Prostate gland (tissue), 2 donors: ENCODE data around the gene PHOX2B.

Source experiments
- POLR2A ChIP-seq: fragments of 450-650 bp; IDR thresholded peaks from one replicate; pipeline ENCODE4 v1.6.1; 2016; ENCODE audit warnings: antibody characterized with exemption, mild to moderate bottlenecking
- TF ChIP-seq, protein P1 (sequence below), 4 experiments: fragments of 200-600 bp in 2 of 4; fragments of 450-650 bp in 2 of 4; sonication (generic) in 2 of 4; IDR thresholded peaks; 1 replicate in 3 of 4; 2 replicates in 1 of 4; pipeline ENCODE4 v1.5.1; 2016 to 2019; ENCODE audit warnings: antibody characterized with exemption in 4 of 4, mild to moderate bottlenecking in 2 of 4, moderate library complexity in 2 of 4

GRCh38 chr4:41741354-41741753 lies 7.2 kb downstream of the PHOX2B start:
- TF ChIP-seq, protein P1, sequence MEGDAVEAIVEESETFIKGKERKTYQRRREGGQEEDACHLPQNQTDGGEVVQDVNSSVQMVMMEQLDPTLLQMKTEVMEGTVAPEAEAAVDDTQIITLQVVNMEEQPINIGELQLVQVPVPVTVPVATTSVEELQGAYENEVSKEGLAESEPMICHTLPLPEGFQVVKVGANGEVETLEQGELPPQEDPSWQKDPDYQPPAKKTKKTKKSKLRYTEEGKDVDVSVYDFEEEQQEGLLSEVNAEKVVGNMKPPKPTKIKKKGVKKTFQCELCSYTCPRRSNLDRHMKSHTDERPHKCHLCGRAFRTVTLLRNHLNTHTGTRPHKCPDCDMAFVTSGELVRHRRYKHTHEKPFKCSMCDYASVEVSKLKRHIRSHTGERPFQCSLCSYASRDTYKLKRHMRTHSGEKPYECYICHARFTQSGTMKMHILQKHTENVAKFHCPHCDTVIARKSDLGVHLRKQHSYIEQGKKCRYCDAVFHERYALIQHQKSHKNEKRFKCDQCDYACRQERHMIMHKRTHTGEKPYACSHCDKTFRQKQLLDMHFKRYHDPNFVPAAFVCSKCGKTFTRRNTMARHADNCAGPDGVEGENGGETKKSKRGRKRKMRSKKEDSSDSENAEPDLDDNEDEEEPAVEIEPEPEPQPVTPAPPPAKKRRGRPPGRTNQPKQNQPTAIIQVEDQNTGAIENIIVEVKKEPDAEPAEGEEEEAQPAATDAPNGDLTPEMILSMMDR (IDR thresholded peaks at IDR 0.05) = no peak
- TF ChIP-seq POLR2A = no peak
